Naive thymus-derived CD8-positive, alpha-beta T cell (primary cell): ENCODE measurements around the gene SYT1. TPM values are rescaled to one million over a fixed set of nuclear protein-coding genes. Genes with fewer than 3 reads are reported as not detected.
"Not testable (repeated sequence)": the region's sequence is repeated elsewhere in the genome, so short reads cannot be mapped to it uniquely, and the experiment has no call there.

ENCODE experiments used
- ATAC-seq, 2 donors: fragments of 150-1000 bp; cut with Tn5 transposase in 1 of 2; sonication (Bioruptor Pico), chemical (Tn5 transposase) in 1 of 2; 1 replicate in 1 of 2; 2 replicates in 1 of 2; pipeline ENCODE4 v1.10.0; 2021; ENCODE audit warnings: mild to moderate bottlenecking in 2 of 2, moderate library complexity in 2 of 2
- POLR2A ChIA-PET: fragments of 350-600 bp; sonication (Branson Sonifier 250); formaldehyde crosslinking; loops from one replicate; lab custom pipeline; 2021; ENCODE audit warnings: antibody characterized with exemption; lab: Charles Lee
- DNase-seq, 10 donors: peaks; one replicate each; pipeline versions ENCODE4 v3.0.0 to v3.0.0-alpha.2; 2020 to 2022
- H3K27ac Mint-ChIP-seq, 10 donors: one replicate each; pipeline ENCODE4 v1.8.0; 2020 to 2022; ENCODE audit warnings: mild to moderate bottlenecking in 10 of 10, mixed read lengths in 10 of 10, moderate library complexity in 4 of 10, inconsistent platforms in 1 of 10
- H3K27me3 Mint-ChIP-seq, 5 donors: one replicate each; pipeline ENCODE4 v1.8.0; 2021 to 2022; ENCODE audit warnings: mixed read lengths in 5 of 5
- H3K36me3 Mint-ChIP-seq, 3 donors: one replicate each; pipeline ENCODE4 v1.8.0; 2020 to 2022; ENCODE audit warnings: mixed read lengths in 3 of 3, mild to moderate bottlenecking in 2 of 3, inconsistent platforms in 1 of 3
- H3K4me1 Mint-ChIP-seq, 4 donors: one replicate each; pipeline ENCODE4 v1.8.0; 2021 to 2022; ENCODE audit warnings: mixed read lengths in 4 of 4
- H3K4me3 Mint-ChIP-seq, 10 donors: one replicate each; pipeline ENCODE4 v1.8.0; 2020 to 2022; ENCODE audit warnings: mild to moderate bottlenecking in 10 of 10, mixed read lengths in 10 of 10, moderate library complexity in 6 of 10, inconsistent platforms in 1 of 10
- H3K9me3 Mint-ChIP-seq, 9 donors: one replicate each; pipeline ENCODE4 v1.8.0; 2020 to 2022; ENCODE audit warnings: mixed read lengths in 9 of 9, mild to moderate bottlenecking in 3 of 9, inconsistent platforms in 1 of 9, moderate library complexity in 1 of 9
- polyA plus RNA-seq, 3 donors: library from polyadenylated mRNA; unstranded; fragments of 300-500 nt; fragmentation: Illumina TruSeq; gene quantifications; one replicate each; pipeline ENCODE4 v1.2.3, GENCODE V29; 2021
- total RNA-seq, 8 experiments: library from RNA in 2 of 8; stranded (reverse) in 2 of 8; gene quantifications; one replicate each; pipeline ENCODE4 v1.2.3 and lab custom pipeline; 2021 to 2026

The SYT1 gene
- total RNA-seq, result not detected
- not detected for polyA plus RNA-seq
- total RNA-seq (lab: John Stamatoyannopoulos, UW), result 0 to 0.17 (median 0) reads per million in 6 experiments

DNA sequence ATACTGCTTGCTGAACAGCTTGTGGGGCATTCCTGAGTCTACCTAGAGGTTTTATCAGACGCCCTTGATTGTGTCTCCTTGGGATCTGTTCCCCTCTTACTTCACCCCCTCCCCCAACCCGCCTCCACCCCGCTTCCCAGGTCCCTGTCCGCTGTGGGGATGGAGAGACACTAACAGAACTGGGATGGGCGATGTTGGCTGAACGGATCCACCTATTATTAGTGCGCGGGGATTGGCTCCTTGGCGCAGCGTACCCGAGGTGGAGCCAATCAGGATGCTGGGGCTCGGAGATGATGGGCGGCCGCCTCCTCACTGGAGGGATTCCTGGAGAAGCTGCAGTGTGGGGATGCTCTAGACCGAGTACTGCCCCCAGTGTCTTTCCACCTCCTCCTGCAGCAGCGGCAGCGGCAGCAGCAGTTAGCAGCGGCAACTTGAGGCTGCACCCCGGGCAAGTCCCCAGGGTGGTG lies at the start of gene SYT1:
SYT1 (plus strand) TSS at position 372 of the 467 bp plus-strand sequence.
- H3K27me3 Mint-ChIP-seq, result peaks cover 4 to 23% (median 22%) of the 10 kb centered on the region in 5 donors
- H3K36me3 Mint-ChIP-seq, result no peaks in the 10 kb centered on the region
- peaks cover 0 to 9% (median 4%) of the 10 kb centered on the region in 9 donors for H3K9me3 Mint-ChIP-seq
- ATAC-seq (no peak), DNase-seq (no peak)
- peak within 1 kb of the TSS in 3 of 10 donors; percentile 11 to 69 (median 40) for H3K4me3 Mint-ChIP-seq
- no peak within 1 kb of the TSS for H3K27ac Mint-ChIP-seq
- peaks cover 0 to 5% (median 2%) of the 10 kb centered on the region in 4 donors for H3K4me1 Mint-ChIP-seq
- POLR2A ChIA-PET, result no interaction called here

DNA sequence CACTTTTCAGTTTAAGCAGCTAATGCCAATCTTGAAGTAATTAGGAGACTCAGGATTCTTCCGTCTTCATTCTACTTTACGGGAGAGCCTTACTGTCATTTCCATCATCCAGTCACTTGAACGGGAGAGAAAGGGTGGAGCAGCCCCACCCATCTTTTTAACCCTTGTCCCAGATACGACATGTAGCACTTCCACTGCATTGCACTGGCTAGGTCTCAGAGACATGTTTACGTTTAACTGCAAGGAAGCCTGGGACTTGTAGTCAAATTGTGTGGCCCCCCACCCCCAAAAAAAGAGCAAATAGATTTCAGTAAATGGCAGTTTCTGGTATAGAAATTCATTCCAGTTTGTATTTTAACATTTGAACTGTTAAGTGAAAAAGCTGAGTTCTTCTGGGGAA lies 46.1 kb upstream of the SYT1 start:
- no peak for DNase-seq
- Mint-ChIP-seq H3K9me3 (peaks cover 0 to 16% (median 5%) of the 10 kb centered on the region in 9 donors), H3K36me3 (no peaks in the 10 kb centered on the region), H3K4me3 (no peak overlapping the region), H3K4me1 (no peaks in the 10 kb centered on the region), H3K27ac (no peak overlapping the region), H3K27me3 (no peaks in the 10 kb centered on the region)
- POLR2A ChIA-PET, result no interaction called here
- ATAC-seq, result no peak

DNA sequence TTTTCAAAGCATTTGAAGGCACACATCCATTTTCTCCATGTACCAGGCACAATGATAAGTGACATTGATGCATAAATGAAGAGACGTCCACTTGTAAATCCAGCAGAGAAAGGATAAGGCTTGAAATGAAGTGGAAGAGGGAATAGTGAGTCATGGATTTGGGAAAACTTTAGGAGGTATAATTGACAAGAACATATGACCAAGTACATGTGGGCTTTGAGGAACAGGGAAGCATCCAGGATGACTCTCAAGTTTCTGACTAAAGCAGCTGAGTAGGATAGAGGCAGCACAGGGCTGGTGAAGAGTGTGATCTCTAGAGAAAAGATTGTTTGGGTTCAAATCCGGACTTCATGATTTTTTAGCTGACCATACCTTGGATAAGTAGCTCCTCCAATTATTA lies 43.6 kb upstream of the SYT1 start:
- no peak overlapping the region for H3K27ac Mint-ChIP-seq
- no peaks in the 10 kb centered on the region for H3K4me1 Mint-ChIP-seq
- no peak for ATAC-seq
- no peaks in the 10 kb centered on the region for H3K36me3 Mint-ChIP-seq
- no peaks in the 10 kb centered on the region for H3K27me3 Mint-ChIP-seq
- peaks cover 0 to 21% (median 5%) of the 10 kb centered on the region in 9 donors for H3K9me3 Mint-ChIP-seq
- H3K4me3 Mint-ChIP-seq, result no peak overlapping the region
- DNase-seq, result no peak
- POLR2A ChIA-PET, result no interaction called here

DNA sequence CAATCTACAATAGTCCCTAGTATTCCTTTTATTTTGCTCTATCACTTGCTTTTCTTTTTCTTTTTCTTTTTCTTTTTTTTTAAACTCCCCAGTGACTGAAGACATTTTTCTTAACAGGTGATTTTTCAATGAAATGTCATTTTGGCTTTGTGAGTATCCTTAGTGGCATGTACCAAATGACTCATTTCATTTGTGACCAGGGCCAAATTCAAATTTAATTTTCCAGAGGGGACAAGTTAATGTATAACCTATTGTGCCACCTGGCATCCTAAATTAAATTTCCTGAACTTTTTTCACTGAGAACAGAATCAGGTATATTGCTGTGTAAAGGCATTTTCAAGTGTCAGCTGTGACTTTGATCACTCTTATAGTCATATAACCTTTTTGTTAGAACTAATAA lies 39.7 kb upstream of the SYT1 start:
- Mint-ChIP-seq H3K27ac (no peak overlapping the region), H3K4me3 (no peak overlapping the region), H3K4me1 (no peaks in the 10 kb centered on the region), H3K36me3 (no peaks in the 10 kb centered on the region), H3K9me3 (peaks cover 0 to 15% (median 3%) of the 10 kb centered on the region in 9 donors), H3K27me3 (no peaks in the 10 kb centered on the region)
- DNase-seq (no peak), ATAC-seq (no peak)
- POLR2A ChIA-PET, result no interaction called here

DNA sequence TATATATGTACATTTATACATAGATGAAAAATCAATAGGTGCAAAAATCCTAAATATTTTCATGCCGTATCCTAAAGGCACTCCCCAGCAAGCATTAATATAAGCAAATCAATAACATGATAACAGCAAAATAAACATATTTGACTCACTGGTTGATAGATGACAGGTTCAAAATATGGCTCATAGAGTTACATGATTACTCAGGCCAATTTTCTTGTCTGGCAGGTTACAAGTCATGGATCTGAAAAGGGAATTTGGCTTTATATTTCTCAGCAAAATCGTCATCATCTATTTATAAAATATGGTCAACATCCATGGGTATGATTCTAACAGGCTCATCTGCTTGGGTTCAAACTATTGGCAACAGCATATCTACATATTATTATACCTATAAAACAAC lies 34.9 kb upstream of the SYT1 start:
- Mint-ChIP-seq H3K4me1 (no peaks in the 10 kb centered on the region), H3K27me3 (no peaks in the 10 kb centered on the region), H3K9me3 (peaks cover 0 to 15% (median 3%) of the 10 kb centered on the region in 9 donors), H3K27ac (no peak overlapping the region), H3K4me3 (no peak overlapping the region), H3K36me3 (no peaks in the 10 kb centered on the region)
- POLR2A ChIA-PET, result no interaction called here
- ATAC-seq (no peak), DNase-seq (no peak)

DNA sequence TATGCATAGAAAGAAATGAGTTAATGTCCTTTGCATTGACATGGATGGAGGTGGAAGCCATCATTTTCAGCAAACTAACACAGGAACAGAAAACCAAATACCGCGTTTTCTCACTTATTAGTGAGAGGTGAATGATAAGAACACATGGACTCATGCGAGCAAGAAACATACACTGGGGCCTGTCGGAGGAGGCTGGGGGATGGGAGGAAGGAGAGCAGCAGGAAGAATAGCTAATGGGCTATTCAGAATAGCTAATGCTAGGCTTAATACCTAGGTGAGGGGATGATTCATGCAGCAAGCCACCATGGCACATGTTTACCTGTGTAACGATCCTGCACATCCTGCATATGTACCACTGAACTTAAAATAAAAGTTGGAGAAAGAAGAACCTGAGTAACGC lies 29.1 kb upstream of the SYT1 start:
- H3K27ac Mint-ChIP-seq, result no peak overlapping the region
- H3K9me3 Mint-ChIP-seq, result peaks cover 0 to 11% (median 4%) of the 10 kb centered on the region in 9 donors
- no peaks in the 10 kb centered on the region for H3K36me3 Mint-ChIP-seq
- H3K4me1 Mint-ChIP-seq, result no peaks in the 10 kb centered on the region
- ATAC-seq, result no peak
- no peak for DNase-seq
- POLR2A ChIA-PET, result no interaction called here
- no peaks in the 10 kb centered on the region for H3K27me3 Mint-ChIP-seq
- no peak overlapping the region for H3K4me3 Mint-ChIP-seq

DNA sequence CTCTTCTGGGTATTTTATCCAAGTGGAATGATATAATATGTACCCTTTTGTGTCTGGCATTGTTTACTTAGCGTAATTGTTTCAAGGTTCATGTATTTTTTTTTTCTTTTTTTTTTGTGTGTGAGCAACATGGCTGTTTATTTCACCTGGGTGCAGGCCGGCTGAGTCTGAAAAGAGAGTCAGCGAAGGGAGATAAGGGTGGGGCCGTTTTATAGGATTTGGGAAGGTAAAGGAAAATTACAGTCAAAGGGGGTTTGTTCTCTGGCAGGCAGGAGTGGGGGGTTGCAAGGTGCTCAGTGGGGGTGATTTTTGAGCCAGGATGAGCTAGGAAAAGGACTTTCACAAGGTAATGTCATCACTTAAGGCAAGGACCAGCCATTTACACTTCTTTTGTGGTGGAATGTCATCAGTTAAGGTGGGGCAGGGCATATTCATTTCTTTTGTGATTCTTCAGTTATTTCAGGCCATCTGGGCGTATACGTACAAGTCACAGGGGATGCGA lies 24.0 kb upstream of the SYT1 start:
- POLR2A ChIA-PET, ATAC-seq, H3K4me3 Mint-ChIP-seq, DNase-seq, H3K4me1 Mint-ChIP-seq, H3K27me3 Mint-ChIP-seq, H3K27ac Mint-ChIP-seq, H3K36me3 Mint-ChIP-seq: not testable (repeated sequence)
- H3K9me3 Mint-ChIP-seq, result peaks cover 0 to 22% (median 6%) of the 10 kb centered on the region in 9 donors

DNA sequence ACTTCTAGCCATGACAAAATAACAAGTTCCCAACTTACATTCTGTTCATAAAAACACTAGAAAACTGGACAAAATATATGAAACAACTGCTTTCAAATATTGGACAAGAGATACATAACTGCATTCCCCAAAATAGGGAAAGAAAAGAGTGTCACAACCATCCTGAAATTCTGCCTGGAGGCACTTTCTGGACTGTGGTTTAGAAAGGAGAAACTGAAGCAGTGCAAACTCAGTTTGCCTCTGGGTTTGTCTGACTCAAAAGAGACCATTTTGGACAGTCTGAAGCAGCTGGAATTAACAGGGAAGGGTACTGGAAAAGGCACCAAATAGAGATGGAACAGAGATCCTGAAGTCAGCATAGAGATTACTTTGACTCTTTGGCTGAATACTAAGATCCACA lies 11.3 kb upstream of the SYT1 start:
- no peaks in the 10 kb centered on the region for H3K27me3 Mint-ChIP-seq
- H3K27ac Mint-ChIP-seq, result no peak overlapping the region
- H3K9me3 Mint-ChIP-seq, result peaks cover 0 to 36% (median 6%) of the 10 kb centered on the region in 9 donors
- ATAC-seq (no peak), DNase-seq (no peak)
- no peak overlapping the region for H3K4me3 Mint-ChIP-seq
- H3K36me3 Mint-ChIP-seq, result no peaks in the 10 kb centered on the region
- no peaks in the 10 kb centered on the region for H3K4me1 Mint-ChIP-seq
- POLR2A ChIA-PET, result no interaction called here

DNA sequence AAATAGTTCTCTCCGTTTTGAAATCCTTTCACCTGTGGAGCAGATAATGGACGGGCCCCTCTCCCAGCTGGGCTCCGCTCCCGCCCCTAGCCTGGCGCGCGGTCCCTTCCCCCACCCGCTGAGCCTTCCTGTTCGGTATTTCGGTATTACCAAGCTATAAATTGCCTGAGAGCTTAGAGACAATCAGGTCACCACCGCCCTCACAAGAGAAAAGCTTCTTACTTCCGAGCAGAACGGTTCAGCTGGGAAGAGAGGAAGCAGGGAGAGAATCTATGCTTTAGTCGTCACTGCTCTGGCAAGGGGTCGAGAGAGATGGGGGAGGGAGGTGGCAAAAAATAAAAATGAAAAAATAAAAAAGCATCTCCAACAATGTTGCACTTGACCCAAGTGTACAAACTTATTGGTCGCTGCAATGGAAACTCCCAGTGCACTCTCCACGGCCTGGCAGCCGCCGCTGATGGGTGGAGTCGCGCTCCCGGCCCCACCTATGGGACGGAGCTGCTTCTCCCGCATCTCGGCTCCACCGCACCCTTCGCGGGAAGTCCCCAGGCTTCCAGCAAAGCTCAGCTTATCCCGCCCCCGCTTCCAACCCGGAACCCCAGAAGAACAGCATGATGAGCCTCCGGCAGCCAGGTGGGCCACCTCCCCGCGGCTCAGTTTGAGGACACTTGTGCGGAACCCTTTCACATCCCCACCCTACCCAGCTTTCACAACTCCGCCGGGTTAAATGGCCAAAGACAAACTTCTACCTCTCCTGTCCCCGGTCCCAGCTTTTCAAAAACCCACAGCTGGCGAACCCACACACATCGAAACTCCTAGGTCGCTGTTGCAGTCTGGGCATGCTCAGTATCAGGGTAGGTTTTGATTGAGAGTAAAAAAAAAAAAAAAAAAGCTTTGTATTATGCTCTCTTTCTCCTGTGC lies 832 bp upstream of the SYT1 start:
- ATAC-seq (no peak), DNase-seq (no peak)
- no peak overlapping the region for H3K27ac Mint-ChIP-seq
- H3K9me3 Mint-ChIP-seq, result peaks cover 0 to 9% (median 4%) of the 10 kb centered on the region in 9 donors
- peak overlapping the region in 3 of 10 donors; percentile 11 to 69 (median 40) for H3K4me3 Mint-ChIP-seq
- peaks cover 0 to 5% (median 2%) of the 10 kb centered on the region in 4 donors for H3K4me1 Mint-ChIP-seq
- H3K36me3 Mint-ChIP-seq, result no peaks in the 10 kb centered on the region
- POLR2A ChIA-PET, result no interaction called here
- H3K27me3 Mint-ChIP-seq, result peaks cover 4 to 23% (median 22%) of the 10 kb centered on the region in 5 donors

DNA sequence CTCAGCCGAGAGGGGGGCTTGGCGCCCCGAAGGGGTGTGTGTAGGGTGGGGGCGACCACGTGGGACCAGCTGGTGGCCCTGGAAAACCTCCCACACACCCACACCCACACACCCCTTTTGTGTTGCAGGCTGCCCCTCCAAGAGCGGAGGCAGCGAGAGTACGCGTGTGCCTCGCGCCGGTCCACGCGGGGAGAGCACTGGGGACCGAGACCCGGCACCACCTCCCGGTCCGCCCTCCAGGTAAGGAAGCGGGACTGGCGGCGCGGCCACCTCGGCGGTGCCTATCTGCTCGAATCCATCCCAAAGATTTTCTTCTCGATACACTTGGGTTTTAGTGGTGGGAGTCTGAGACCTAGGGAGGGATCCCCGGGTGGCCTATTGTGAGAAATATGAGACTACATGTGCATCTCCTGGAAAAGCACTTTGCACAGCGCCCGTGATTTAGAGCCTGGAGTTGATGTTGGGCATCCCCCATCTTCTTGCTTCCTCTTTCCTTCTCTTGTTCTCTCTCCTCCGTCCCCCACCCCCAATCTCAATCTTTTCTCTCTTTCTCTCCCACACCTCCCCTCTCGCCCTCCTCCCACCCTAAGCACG lies 393 bp downstream of the SYT1 start:
- ATAC-seq (no peak), DNase-seq (no peak)
- POLR2A ChIA-PET, result no interaction called here
- no peak overlapping the region for H3K27ac Mint-ChIP-seq
- H3K4me3 Mint-ChIP-seq, result peak overlapping the region in 1 of 10 donors; percentile 68
- no peaks in the 10 kb centered on the region for H3K36me3 Mint-ChIP-seq
- H3K9me3 Mint-ChIP-seq, result peaks cover 0 to 9% (median 4%) of the 10 kb centered on the region in 9 donors
- H3K4me1 Mint-ChIP-seq, result peaks cover 0 to 5% (median 2%) of the 10 kb centered on the region in 4 donors
- H3K27me3 Mint-ChIP-seq, result peaks cover 4 to 23% (median 22%) of the 10 kb centered on the region in 5 donors

DNA sequence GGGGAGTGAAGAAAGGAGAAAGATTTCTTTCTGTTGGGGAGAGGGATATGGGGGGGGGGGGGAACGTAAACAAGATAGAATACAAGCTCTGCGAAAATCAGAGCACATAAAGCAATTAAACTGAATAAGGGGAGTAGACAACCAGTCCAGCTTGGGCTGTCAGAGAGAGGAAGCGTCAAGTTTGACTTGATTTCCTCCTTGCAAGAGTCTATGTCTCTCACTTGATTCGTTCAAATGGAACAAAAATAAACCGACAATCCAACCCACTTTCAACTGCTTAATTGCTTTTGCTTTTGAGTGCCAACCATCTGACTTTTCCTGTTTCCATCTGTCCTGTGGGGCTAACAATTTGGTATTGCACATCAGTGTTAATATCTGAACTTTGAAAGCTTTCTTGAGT lies 942 bp downstream of the SYT1 start:
- H3K9me3 Mint-ChIP-seq, result peaks cover 0 to 9% (median 4%) of the 10 kb centered on the region in 9 donors
- ATAC-seq, result no peak
- no peak overlapping the region for H3K27ac Mint-ChIP-seq
- H3K36me3 Mint-ChIP-seq, result no peaks in the 10 kb centered on the region
- H3K4me1 Mint-ChIP-seq, result peaks cover 0 to 5% (median 2%) of the 10 kb centered on the region in 4 donors
- no peak for DNase-seq
- H3K4me3 Mint-ChIP-seq, result peak overlapping the region in 1 of 10 donors; percentile 68
- H3K27me3 Mint-ChIP-seq, result peaks cover 4 to 23% (median 22%) of the 10 kb centered on the region in 5 donors
- POLR2A ChIA-PET, result no interaction called here

DNA sequence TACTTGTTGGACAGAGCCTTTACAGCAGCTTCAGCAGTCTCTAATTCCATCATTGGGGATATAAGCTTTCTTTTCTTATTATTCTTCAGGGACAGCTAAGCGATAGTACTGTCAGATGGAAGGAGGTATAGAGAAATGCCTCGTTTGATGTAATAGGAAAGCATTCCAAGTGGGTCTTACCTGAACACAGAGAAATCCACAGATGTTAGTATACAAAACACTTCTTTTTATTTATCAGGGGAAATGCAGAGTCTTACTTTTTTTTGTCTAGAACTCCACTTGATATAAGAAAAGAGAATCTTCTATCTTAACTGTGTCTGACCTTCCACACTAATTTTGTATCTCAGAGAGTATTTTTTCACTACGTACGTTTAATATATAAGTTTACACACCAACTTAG lies 1.9 kb downstream of the SYT1 start:
- ATAC-seq (no peak), DNase-seq (no peak)
- H3K4me1 Mint-ChIP-seq, result peaks cover 0 to 5% (median 2%) of the 10 kb centered on the region in 4 donors
- H3K9me3 Mint-ChIP-seq, result peaks cover 0 to 9% (median 4%) of the 10 kb centered on the region in 9 donors
- POLR2A ChIA-PET, result no interaction called here
- H3K27me3 Mint-ChIP-seq, result peaks cover 4 to 23% (median 21%) of the 10 kb centered on the region in 5 donors
- no peak overlapping the region for H3K4me3 Mint-ChIP-seq
- H3K36me3 Mint-ChIP-seq, result no peaks in the 10 kb centered on the region
- H3K27ac Mint-ChIP-seq, result no peak overlapping the region

DNA sequence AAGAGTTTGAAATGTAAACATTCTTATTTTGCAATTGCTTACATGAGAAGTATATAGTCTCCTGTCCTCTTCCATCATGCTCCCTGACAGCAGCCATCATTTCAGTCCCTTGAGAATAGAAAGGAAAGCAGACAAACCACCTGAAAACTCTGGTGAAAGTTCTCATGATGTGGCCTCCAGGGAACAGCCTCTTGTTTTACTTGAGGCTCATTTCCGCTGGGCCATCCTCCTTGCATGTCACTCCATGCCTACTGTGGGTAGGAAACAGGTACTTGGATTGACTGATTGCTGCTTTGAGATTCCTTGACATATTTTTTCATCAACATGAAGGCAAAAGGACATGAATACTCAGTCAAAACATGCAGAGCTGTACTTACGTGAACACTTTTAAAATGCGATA lies 6.0 kb downstream of the SYT1 start:
- Mint-ChIP-seq H3K9me3 (peaks cover 0 to 4% (median 0%) of the 10 kb centered on the region in 9 donors), H3K27ac (no peak overlapping the region), H3K36me3 (no peaks in the 10 kb centered on the region), H3K4me1 (peaks cover 0 to 2% (median 0%) of the 10 kb centered on the region in 4 donors), H3K27me3 (peaks cover 0 to 4% (median 0%) of the 10 kb centered on the region in 5 donors), H3K4me3 (no peak overlapping the region)
- POLR2A ChIA-PET, result no interaction called here
- ATAC-seq, result no peak
- DNase-seq, result no peak
